Stimulated activated CD4-positive, alpha-beta T cell treated with anti-CD3 and anti-CD28 coated beads, Interleukin-12 subunit alpha, Interleukin-12 subunit beta, amount 100 ng/mL, for 48 hours (primary cell): Measurements from ENCODE around the gene TUBB2A.
"Not testable (repeated sequence)": the region's sequence is repeated elsewhere in the genome, so short reads cannot be mapped to it uniquely, and the experiment has no call there.

Experiments
- DNase-seq, 3 donors: peaks; one replicate each; pipeline ENCODE4 v3.0.0-alpha.2; 2020; ENCODE audit warnings: low read depth in 2 of 3, low spot score in 1 of 3

Gene TUBB2A

DNA sequence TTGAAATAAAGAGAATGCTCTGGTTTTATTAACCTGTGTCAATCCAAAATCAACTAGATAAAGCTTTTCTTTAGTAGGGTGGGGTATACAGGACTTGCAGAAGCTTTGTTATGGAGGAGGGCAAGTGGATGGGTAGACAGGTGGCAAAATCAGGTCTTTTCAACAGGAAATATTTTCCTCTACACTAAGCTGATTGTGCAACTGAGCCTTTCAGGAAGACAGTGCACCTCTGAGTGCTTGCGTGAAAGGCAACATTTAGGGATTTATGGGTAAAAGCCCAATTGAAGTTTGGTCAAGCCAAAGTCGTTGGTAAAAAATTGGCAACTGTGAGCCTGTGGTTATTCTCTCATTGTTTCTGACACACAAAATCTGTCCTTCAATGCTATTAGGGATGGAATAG, 23.8 kb upstream of the TUBB2A start:
- no peak for DNase-seq

DNA sequence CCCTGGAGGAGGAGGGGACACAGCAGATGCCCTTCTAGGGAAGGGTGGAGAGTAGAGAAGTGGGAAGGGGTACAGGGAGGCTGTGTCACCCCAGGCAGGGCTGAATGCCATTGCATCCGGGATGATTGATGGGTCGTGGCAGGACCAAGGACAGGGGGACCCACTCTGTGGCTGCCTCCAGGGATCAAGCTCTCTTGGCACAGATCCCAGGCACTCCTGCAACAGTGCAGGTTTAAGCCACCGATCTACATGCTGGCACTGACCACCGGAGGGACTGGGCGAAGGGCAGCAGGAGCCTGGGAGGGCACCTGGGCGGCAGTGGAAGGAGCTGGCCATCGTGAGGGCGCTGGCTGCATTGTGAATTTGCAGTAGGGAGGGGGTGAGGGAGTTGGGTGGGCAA, 22.6 kb upstream of the TUBB2A start:
- not testable (repeated sequence) for DNase-seq

DNA sequence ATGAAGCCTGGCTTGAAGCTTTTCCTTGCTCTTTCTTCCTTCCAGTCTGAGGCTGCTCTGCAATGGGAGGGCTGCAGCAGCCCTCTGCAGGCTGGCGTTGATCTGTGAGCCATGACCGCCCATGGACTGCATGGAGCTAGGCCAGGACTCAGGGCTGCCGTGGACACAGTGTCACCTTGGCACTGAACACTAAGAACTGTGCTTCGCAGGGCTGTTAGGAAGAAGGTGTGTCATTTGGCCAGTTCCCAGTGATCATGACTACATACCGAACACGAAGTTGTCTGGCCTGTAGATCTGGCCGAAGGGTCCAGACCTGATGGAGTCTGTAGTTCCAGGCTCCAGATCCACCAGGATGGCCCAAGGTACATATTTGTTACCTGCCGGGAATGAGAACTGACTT, 21.3 kb upstream of the TUBB2A start:
- DNase-seq: not testable (repeated sequence)

DNA sequence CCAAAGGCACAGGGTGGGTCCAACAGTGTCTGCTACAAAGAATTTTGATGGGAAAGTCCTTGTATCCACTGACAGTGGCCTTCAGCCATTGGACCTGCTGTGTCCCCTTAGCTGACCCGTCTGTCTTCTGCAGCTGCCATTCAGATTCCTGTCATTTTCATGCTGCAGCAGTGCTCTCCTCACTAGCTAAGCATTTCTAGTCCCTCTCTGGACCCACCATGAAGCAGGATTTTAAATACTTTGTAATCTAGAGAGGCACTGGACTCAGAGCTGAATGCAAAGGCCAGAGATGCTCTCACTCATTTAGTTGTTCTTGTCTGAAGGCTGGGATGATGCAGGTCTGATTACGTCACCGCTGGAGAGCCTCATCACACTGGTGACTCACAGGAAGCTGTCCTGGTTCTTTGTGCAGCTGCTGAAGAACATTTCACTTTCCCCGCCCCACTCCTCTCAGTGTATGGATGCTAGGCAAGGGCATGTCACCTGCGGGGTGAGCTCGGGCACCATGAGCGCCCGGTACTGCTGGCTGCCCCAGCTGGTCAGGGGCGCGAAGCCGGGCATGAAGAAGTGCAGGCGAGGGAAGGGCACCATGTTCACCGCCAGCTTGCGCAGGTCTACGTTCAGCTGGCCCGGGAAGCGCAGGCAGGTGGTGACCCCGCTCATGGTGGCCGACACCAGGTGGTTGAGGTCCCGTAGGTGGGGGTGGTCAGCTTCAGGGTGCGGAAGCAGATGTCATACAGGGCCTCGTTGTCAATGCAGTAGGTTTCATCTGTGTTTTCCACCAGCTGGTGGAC, 19.4 kb upstream of the TUBB2A start:
- peak in 1 of 3 donors; percentile 30 for DNase-seq

DNA sequence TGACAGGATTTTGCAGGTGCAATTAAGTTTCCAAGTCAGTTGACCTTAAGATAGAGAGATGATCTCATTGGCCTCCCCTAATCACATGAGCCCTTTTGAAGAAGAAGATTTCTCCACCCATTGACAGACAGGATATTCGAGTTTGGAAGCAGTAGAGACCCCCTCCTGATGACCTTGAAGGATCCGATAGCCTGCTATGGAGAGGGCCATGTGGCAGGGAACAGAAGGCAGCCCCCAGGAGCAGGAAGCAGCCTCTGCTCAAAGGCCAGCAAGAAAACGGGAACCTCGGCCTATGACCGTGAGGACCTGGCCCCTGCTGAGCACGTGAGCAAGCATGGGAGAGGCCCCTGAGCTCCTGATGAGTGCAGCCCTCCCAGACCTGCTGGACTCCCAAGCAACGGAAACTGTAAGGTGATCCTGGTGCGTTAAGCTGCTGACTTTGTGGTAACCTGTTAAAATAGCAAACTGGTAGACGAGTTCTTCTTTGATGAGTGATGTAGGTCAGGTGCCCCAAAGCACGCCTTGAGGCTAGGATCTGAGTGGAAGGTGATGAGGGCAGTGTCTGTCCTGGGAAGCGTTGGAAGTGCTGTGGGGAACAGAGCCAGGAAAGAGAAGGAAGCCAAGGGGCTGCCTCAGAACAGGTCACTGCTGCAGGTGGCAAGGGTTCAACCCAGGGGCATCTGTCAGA, 18.5 kb upstream of the TUBB2A start:
- no peak for DNase-seq

DNA sequence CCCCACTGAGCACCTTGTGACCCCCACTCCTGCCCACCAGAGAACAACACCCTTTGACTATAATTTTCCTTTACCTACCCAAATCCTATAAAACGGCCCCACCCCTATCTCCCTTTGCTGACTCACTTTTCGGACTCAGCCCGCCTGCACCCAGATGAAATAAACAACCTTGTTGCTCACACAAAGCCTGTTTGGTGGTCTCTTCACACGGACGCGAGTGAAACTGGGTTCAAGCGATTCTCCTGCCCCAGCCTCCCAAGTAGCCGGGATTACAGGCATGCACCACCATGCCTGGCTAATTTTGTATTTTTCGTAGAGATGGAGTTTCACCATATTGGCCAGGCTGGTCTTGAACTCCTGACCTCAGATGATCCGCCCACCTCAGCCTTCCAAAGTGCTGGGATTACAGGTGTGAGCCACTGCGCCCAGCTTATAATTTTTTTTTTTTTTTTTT, 16.3 kb upstream of the TUBB2A start:
- DNase-seq: not testable (repeated sequence)

DNA sequence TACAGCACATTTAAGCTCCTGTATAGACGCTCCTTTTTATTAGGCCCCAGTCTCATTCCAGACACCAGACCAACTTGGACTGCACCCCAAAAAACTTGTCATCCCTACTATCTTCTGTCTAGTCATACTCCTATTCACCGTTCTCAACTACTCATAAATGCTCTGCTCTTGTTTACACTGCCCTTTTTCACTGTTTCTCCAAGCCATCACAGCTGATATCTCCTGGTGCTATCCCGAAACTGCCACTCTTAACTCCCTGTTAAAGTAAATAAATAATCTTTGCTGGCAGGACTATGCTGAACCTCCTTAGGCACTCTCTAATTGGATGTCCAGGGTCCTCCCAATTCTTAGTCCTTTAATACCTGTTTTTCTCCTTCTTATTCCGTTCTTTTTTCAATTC, 15.4 kb upstream of the TUBB2A start:
- DNase-seq: not testable (repeated sequence)

DNA sequence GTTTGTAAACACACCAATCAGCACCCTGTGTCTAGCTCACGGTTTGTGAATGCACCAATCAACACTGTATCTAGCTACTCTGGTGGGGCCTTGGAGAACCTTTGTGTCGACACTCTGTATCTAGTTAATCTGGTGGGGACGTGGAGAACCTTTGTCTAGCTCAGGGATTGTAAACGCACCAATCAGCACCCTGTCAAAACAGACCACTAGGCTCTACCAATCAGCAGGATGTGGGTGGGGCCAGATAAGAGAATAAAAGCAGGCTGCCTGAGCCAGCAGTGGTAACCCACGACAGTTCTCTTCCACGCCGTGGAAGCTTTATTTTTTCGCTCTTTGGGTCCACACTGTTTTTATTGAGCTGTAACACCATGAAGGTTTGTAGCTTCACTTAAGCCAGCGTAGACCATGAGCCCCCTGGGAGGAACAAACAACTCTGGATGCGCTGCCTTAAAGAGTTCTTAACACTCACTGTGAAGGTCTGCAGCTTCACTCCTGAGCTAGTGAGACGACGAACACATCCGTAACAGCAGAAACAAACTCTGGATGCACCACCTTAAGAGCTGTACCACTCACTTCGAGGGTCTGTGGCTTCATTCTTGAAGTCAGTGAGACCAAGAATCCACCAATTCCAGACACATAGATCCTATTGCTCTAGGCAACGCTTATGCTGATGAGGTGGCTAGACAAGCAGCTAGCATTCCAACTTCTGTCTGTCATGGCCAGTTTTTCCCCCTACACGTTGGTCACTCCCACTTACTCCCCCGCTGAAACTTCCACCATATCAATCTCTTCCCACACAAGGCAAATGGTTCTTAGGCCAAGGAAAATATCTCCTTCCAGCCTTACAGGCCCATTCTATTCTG, 14.2 kb upstream of the TUBB2A start:
- not testable (repeated sequence) for DNase-seq

DNA sequence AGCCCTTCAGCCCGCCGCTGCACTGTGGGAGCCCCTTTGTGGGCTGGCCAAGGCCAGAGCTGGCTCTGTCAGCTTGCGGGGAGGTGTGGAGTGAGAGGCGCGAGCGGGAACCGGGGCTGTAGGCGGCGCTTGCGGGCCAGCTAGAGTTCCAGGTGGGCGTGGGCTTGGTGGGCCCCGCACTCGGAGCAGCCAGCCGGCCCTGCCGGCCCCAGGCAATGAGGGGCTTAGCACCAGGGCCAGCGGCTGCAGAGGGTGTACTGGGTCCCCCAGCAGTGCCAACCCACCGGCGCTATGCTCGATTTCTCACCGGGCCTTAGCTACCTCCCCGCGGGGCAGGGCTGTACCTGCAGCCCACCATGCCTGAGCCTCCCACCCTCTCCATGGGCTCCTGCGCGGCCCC, 13.3 kb upstream of the TUBB2A start:
- DNase-seq: not testable (repeated sequence)

DNA sequence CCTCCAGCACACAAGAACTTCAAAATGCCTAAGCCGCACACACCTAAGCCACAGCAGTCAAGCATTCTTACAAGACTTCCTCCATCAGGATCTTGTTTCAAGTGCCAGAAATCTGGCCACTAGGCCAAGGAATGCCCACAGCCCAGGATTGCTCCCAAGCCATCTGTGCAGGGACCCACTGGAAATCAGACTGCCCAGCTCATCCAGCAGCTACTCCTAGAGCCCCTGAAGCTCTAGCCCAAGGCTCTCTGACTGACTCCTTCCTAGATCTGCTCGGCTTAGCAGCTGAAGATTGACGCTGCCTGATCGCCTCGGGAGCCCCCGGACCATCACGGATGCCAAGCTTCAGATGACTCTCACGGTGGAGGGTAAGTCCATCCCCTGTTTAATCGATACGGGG, 10.7 kb upstream of the TUBB2A start:
- not testable (repeated sequence) for DNase-seq

DNA sequence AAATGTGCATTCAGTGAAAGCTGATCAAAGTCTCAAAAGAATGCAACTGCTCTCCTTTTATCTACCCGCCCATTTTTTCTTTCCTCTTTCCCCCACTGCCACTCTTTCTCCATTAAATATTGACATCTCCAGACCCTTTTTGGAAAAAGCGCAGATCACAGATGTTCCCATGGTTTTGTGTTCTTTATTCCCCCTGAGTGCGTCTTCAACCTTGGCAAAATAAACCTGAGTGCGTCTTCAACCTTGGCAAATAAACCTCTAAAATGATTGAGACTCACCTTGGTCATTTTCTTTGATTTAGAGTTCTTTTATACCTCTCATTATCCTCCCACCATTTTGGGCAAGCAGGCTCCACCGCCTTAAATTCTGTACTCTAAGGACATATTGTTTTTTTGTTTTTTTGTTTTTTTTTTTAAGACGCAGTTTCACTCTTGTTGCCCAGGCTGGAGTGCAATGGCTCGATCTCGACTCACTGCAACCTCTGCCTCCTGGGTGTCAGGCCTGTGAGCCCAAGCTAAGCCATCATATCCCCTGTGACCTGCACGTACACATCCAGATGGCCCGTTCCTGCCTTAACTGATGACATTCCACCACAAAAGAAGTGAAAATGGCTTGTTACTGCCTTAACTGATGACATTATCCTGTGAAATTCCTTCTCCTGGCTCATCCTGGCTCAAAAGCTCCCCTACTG, 9.3 kb upstream of the TUBB2A start:
- not testable (repeated sequence) for DNase-seq

DNA sequence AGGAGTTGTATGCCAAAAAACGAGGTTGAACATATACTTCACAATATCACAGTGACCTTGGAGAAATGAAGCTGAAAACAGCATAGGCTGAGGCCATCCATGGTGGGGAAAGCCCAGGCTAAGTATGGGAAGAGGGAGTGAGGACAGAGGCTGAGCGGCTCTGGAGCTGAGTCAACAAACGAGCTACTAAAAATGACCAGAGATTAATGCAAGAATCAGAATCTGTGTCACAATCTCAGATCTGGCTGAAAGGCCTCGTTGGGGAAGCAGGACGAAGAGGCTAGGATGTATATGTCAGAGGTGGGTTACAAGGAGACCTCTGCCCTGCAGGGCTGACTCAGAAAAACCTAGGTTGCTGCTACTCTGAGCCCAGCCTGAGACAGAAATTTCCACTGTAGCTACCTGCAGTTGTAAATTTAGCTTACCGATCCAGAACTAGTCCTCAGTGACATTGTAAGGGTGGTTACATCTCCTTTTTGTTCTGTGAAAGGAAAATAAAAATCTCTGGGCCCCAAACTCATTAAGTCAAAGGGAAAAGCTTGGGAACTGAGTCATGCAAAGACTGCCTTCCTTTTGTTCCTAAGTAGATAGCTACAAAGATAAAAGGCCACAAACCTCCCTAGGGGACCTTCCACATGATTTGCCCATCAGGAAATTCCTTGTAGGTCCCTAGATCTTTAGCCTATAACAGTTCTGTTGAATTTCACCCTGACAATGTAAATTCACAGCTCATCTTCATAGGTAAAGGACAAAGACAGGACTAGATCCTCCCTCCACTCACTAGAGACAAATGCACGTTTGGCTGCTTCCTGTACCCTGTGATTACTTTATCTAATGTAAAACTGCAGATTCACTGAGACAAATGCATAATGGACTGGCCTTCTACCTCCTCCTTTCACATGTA, 8.5 kb upstream of the TUBB2A start:
- DNase-seq: no peak

DNA sequence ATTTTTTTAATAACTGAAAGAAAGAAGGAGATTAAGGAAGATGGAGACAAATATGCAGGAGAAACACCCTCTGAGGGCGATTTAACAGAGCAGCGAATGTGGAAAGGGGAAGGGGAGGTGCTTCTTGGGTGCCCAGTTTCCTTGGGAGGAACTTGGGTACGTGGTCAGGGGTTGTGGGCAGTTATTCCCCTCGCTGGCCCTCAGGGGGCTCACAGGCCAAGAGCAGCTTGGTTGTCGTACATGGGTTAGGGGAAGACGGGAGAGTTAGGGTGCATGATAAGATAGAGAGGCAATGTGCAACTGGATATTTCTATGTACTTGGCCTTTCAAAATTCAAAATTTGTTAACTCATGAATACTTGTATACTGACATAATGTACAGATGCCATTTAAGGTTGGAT, 7.0 kb upstream of the TUBB2A start:
- no peak for DNase-seq

DNA sequence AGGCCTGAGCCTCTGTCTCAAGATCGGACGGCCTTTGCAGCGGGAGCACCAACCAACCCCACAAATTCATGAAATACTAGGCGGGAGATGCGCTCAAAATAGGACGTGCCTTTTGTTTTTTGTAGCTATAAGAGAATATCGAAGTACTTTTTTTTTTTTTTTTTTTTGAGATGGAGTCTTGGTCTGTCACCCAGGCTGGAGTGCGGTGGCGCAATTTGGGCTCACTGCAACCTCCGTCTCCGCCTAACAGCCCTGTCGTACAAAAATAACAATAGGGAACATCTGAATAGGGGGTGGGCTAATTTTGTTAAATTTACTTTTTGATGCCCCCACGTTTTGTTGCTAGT, 5.9 kb upstream of the TUBB2A start:
- DNase-seq: no peak

DNA sequence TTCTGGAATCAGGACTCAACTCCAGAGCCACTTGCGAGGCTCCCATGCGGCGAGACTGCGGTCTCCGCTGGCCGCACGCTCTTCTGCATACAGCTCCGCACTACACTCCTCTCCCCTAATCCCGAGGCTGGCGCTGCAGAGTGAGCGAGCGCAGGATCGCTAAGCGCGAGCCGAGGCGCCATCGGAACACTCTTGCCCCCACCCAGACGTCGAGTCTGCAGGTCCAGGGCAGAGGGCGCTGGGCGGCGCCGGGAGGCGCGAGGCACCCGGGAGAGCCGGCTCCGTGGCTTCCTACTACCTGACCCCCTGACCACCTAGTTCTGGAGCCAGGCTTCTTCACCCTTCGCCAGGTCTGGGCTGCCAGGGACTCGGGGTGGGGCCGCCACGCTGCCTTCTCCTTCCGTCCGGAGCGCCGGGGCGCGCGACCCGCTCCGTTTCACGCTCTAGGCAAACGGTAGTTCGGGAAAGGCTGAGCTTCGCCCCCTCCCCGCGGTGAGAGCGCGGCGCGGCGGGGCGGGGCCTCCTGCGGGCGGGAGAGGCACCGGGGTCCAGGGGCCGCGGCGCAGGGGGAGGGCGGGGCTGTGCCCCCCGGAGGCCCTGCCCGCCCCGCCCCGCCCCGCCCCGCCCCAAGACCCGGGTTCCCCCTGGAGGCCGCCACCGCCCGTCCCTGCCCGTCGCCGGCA, 5.4 kb upstream of the TUBB2A start:
- peak in 2 of 3 donors; percentile 20 to 45 for DNase-seq

DNA sequence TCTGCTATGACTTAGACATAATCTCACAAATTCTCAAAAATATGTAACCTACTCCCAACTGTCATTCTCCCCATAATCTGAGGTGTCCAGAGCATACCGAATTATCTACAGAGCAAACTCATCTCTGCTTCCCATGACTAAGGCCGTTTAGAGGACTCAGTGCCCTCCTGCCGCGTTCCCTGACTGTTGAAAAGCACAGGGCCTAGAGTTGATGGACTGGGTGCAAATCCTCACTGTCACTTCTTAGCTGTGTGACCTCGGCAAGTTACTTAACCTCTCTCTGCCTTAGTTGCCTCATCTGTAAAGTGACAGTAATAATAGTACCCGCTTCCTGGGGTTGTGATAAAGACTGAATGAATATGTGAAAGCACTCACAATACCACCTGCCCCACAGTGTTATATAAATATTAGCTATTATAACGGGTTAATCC, 4.7 kb upstream of the TUBB2A start:
- no peak for DNase-seq

DNA sequence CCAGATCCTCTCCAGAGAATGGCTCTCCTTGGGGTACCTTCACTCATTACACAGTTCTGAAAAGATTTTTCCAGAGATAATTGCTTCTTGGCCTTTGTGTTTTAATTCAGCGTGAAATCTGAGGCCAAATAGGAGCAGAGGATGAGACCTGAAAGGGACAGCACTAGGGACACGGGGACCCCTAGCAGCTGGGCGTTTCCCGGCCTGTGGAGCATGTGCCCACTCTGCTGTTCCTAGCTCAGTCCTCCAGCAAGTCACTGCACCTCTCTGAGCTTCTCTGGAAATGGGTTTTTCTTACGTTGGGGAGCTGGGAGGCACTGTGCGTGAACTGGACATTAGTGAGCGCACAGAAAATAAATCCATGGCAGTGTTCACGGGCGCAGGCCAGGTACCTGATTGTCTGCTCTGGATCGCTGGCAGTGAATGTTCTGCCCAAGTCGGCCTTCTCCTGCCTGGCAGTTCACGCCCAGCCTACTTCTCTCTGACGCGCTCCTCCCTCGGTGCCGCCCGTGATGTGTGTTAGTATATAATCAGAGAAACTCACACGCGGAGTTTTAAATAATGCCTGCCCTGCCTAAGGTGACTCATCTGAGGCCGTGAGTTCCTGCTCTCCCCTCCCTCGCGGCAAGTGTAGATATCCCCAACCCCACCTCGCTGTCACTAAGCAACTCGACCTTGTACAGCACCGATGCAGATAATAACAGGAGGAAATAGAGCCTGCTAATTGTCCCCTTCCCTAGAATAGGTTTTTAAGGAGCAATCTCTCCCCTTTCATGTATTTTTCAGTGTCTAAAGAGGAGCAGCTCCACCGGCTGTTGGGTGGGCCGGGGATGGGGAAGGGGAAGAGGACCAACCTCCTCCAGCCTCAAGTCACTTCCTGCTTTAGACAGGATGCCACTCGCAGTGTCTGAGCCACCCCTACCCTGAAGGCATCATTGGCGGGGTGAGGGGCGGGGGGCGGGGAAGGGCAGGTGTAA, 2.7 kb upstream of the TUBB2A start:
- peak in 2 of 3 donors; percentile 12 to 17 for DNase-seq
